GM23338 (cell line): Measurements from ENCODE around the gene IL20RB.

Source experiments
- CREB1 ChIP-seq: fragments of 250-450 bp; sonication (Bioruptor Pico); IDR thresholded peaks from 2 replicates; pipeline ENCODE4 v1.5.0; 2020; ENCODE audit warnings: low read depth, mild to moderate bottlenecking, moderate library complexity
- EZH2 ChIP-seq: fragments of 200-600 bp; sonication (generic); IDR thresholded peaks from one replicate; pipeline ENCODE4 v1.8.0; 2017; ENCODE audit warnings: antibody characterized with exemption, mild to moderate bottlenecking, low read depth; ENCODE audit not compliant: unreplicated experiment
- EZH2phosphoT487 ChIP-seq: fragments of 200-600 bp; sonication (generic); IDR thresholded peaks from one replicate; pipeline ENCODE4 v1.8.1; 2018; ENCODE audit warnings: antibody characterized with exemption; ENCODE audit not compliant: unreplicated experiment
- JUNB ChIP-seq: IDR thresholded peaks from one replicate; pipeline ENCODE4 v1.6.1; 2016; ENCODE audit warnings: antibody characterized with exemption; ENCODE audit not compliant: unreplicated experiment
- POLR2AphosphoS5 ChIP-seq: IDR thresholded peaks from 2 replicates; pipeline ENCODE4 v1.6.1; 2016; ENCODE audit warnings: antibody characterized with exemption, low read depth
- ZNF331 ChIP-seq: fragments of 250-450 bp; sonication (Bioruptor Pico); IDR thresholded peaks from 2 replicates; pipeline ENCODE4 v1.5.0; 2020; ENCODE audit warnings: low read depth, mild to moderate bottlenecking, moderate library complexity
- TF ChIP-seq, protein P1 (sequence below), 2 experiments: fragments of 200-600 bp in 1 of 2; sonication (generic) in 1 of 2; conservative IDR thresholded peaks; 2 replicates each; pipeline versions ENCODE4 v1.5.1 to v1.6.1; 2016 to 2017; ENCODE audit warnings: antibody characterized with exemption in 2 of 2, low read depth in 2 of 2, mild to moderate bottlenecking in 2 of 2, moderate library complexity in 1 of 2

DNA sequence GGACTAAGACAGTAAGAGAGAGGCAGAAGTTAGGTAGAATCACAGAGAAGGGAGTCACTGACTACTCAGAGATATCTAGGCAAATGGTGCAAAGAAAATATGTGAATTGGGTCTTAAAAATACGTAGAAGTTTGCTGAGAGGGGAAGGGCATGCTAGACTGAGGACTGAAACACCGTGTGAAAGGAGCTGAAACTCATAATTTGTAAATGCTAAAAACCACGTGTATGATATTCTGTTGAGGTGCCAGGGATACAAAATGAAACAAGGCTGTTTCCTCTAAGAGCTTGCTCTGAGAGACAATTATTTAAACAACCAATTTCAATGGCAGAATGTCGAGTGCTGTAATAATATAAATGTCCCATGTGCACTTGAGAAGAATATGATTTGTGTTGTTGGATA is 48.6 kb upstream of the IL20RB start:
- no peak for TF ChIP-seq EZH2phosphoT487
- TF ChIP-seq CREB1 (CRISPR knock-in tag) = no peak
- TF ChIP-seq JUNB = no peak
- TF ChIP-seq, protein P1, sequence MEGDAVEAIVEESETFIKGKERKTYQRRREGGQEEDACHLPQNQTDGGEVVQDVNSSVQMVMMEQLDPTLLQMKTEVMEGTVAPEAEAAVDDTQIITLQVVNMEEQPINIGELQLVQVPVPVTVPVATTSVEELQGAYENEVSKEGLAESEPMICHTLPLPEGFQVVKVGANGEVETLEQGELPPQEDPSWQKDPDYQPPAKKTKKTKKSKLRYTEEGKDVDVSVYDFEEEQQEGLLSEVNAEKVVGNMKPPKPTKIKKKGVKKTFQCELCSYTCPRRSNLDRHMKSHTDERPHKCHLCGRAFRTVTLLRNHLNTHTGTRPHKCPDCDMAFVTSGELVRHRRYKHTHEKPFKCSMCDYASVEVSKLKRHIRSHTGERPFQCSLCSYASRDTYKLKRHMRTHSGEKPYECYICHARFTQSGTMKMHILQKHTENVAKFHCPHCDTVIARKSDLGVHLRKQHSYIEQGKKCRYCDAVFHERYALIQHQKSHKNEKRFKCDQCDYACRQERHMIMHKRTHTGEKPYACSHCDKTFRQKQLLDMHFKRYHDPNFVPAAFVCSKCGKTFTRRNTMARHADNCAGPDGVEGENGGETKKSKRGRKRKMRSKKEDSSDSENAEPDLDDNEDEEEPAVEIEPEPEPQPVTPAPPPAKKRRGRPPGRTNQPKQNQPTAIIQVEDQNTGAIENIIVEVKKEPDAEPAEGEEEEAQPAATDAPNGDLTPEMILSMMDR (conservative IDR thresholded peaks at IDR 0.05; ENCODE audit: low read depth in 2 of 2) = no peak
- no peak for TF ChIP-seq EZH2
- no peak for TF ChIP-seq POLR2AphosphoS5
- TF ChIP-seq ZNF331 (CRISPR knock-in tag) = no peak
